HL-60 (cell line): ENCODE data around the gene POU1F1.

Source experiments
- DNase-seq, 2 experiments: peaks; one replicate each; pipeline ENCODE4 v3.0.0-alpha.2; 2010 to 2020; ENCODE audit warnings: low read depth in 1 of 2, low spot score in 1 of 2
- H3K27ac ChIP-seq: fragments of 250-450 bp; sonication (Bioruptor Pico); replicated peaks from 2 replicates; pipeline ENCODE4 v1.5.1; 2020; ENCODE audit warnings: mild to moderate bottlenecking, moderate library complexity
- H3K27me3 ChIP-seq: fragments of 250-450 bp; sonication (Bioruptor Pico); 2 replicates; pipeline ENCODE4 v1.5.1; 2021; ENCODE audit warnings: mild to moderate bottlenecking, moderate library complexity; ENCODE audit not compliant: insufficient read depth, poor library complexity, severe bottlenecking
- H3K4me3 ChIP-seq: replicated peaks from 2 replicates; pipeline ENCODE4 v1.5.1; 2011; ENCODE audit warnings: mild to moderate bottlenecking, control low read depth, low read length; ENCODE audit not compliant: insufficient read depth
- CTCF ChIP-seq: IDR thresholded peaks from one replicate; pipeline ENCODE4 v1.5.1; 2011; ENCODE audit warnings: low read length, control low read depth, inconsistent platforms; ENCODE audit not compliant: insufficient read depth
- GABPA ChIP-seq: IDR thresholded peaks from 2 replicates; pipeline ENCODE4 v1.6.1; 2012; ENCODE audit warnings: low read depth
- POLR2AphosphoS5 ChIP-seq: IDR thresholded peaks from 2 replicates; pipeline ENCODE4 v1.6.1; 2012; ENCODE audit warnings: low read depth
- REST ChIP-seq: IDR thresholded peaks from 2 replicates; pipeline ENCODE4 v1.6.1; 2012; ENCODE audit warnings: low read depth; ENCODE audit not compliant: insufficient replicate concordance
- SPI1 ChIP-seq: IDR thresholded peaks from 2 replicates; pipeline ENCODE4 v1.6.1; 2012; ENCODE audit warnings: low read depth, mild to moderate bottlenecking, borderline replicate concordance

POU1F1 gene

GRCh38 chr3:87318617-87319021, 42.2 kb upstream of the POU1F1 start:
- no peaks in the 10 kb centered on the region for H3K27me3 ChIP-seq
- no peak for DNase-seq
- no peak overlapping the region for H3K4me3 ChIP-seq
- TF ChIP-seq REST (no peak), CTCF (no peak), SPI1 (no peak), POLR2AphosphoS5 (no peak), GABPA (no peak)
- no peak overlapping the region for H3K27ac ChIP-seq

GRCh38 chr3:87317779-87318178, 41.4 kb upstream of the POU1F1 start:
- DNase-seq, result no peak
- Histone ChIP-seq H3K27me3 (no peaks in the 10 kb centered on the region), H3K4me3 (no peak overlapping the region), H3K27ac (no peak overlapping the region)
- TF ChIP-seq GABPA (no peak), SPI1 (no peak), REST (no peak), CTCF (no peak), POLR2AphosphoS5 (no peak)

GRCh38 chr3:87313641-87314040, 37.3 kb upstream of the POU1F1 start:
- TF ChIP-seq SPI1, result no peak
- TF ChIP-seq REST, result no peak
- no peak for TF ChIP-seq POLR2AphosphoS5
- TF ChIP-seq GABPA, result no peak
- TF ChIP-seq CTCF, result no peak
- Histone ChIP-seq H3K4me3 (no peak overlapping the region), H3K27me3 (no peaks in the 10 kb centered on the region), H3K27ac (no peak overlapping the region)
- no peak for DNase-seq
